Measurements from ENCODE around the gene HOXD13.

The HOXD13 gene

DNA sequence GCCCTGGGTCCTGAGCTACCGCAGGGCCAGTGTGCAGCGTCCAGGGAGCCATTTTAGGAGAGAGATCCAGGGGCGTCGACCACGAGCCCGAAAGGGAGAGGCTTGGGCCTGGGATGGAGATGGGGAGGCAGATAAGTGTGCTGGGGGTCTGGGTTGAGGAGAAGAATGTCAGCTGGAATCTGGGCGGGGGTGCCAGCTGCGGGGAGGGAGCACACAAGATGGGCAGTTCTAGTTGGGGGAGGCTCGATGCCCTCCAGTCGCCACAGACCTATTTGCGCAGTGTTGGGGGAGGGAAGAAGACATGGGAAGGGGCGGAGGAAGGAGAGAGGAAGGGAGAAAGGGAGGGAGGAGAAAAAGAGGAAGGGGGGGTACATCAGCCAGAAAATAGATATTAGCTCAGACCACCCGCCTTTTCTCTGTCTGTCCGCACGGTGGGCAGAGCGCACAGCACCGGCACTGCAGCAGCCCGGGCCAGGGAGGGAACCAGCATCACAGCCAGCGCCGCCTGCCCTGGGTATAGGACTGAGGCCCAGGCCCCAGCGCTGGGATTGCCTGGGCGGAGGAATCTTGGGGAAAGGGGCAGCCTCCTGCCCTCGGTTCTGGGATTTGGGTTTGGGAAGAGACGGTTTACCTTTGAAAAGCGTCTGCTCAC, 12.7 kb downstream of the HOXD13 start (continued):
- TF ChIP-seq PRDM6 (tag by site-specific recombination; IDR thresholded peaks at IDR 0.05) (no peak), ZBTB26 (tag by site-specific recombination; optimal IDR thresholded peaks at IDR 0.05) (no peak), BCL11B (tag by site-specific recombination; IDR thresholded peaks at IDR 0.05; ENCODE audit: low read depth) (peak; percentile 59; the same call in 1 of the 2 replicates), SCRT2 (tag by site-specific recombination; IDR thresholded peaks at IDR 0.05) (no peak), KLF16 (tag by site-specific recombination; IDR thresholded peaks at IDR 0.05) (peak; percentile 58; the same call in 1 of the 2 replicates), ZNF830 (tag by site-specific recombination; IDR thresholded peaks at IDR 0.05; ENCODE audit: low read depth) (no peak), ZNF677 (tag by site-specific recombination; IDR thresholded peaks at IDR 0.05) (no peak), FEZF1 (tag by site-specific recombination; IDR thresholded peaks at IDR 0.05) (peak; percentile 53), ZFHX2 (tag by site-specific recombination; conservative IDR thresholded peaks at IDR 0.05) (no peak; the same call in 1 of the 2 replicates), WT1 (tag by site-specific recombination; IDR thresholded peaks at IDR 0.05) (peak; percentile 83), MZF1 (tag by site-specific recombination; IDR thresholded peaks at IDR 0.05; ENCODE audit: borderline replicate concordance) (no peak), ZNF423 (tag by site-specific recombination; IDR thresholded peaks at IDR 0.05) (no peak), ZNF2 (tag by site-specific recombination; IDR thresholded peaks at IDR 0.05) (peak; percentile 18; the same call in 1 of the 2 replicates), SETDB1 (IDR thresholded peaks at IDR 0.05; ENCODE audit: insufficient read length, low read length) (no peak), ZNF404 (tag by site-specific recombination; IDR thresholded peaks at IDR 0.05) (no peak), ZNF214 (tag by site-specific recombination; IDR thresholded peaks at IDR 0.05; ENCODE audit: borderline replicate concordance) (no peak), ZNF48 (tag by site-specific recombination; IDR thresholded peaks at IDR 0.05) (no peak), ZNF521 (tag by site-specific recombination; IDR thresholded peaks at IDR 0.05) (no peak), ZNF433 (tag by site-specific recombination; IDR thresholded peaks at IDR 0.05; ENCODE audit: low read depth) (no peak), ZNF624 (tag by site-specific recombination; IDR thresholded peaks at IDR 0.05) (no peak), ZFP41 (tag by site-specific recombination; IDR thresholded peaks at IDR 0.05; ENCODE audit: borderline replicate concordance) (no peak), ZNF202 (tag by site-specific recombination; IDR thresholded peaks at IDR 0.05; ENCODE audit: borderline replicate concordance) (no peak), TRIM28 (IDR thresholded peaks at IDR 0.05; ENCODE audit: borderline replicate concordance, low read length) (peak; percentile 56; the same call in 1 of the 2 replicates), KLF1 (tag by site-specific recombination; IDR thresholded peaks at IDR 0.05) (peak; percentile 67)
- TF ChIP-seq, protein P1, sequence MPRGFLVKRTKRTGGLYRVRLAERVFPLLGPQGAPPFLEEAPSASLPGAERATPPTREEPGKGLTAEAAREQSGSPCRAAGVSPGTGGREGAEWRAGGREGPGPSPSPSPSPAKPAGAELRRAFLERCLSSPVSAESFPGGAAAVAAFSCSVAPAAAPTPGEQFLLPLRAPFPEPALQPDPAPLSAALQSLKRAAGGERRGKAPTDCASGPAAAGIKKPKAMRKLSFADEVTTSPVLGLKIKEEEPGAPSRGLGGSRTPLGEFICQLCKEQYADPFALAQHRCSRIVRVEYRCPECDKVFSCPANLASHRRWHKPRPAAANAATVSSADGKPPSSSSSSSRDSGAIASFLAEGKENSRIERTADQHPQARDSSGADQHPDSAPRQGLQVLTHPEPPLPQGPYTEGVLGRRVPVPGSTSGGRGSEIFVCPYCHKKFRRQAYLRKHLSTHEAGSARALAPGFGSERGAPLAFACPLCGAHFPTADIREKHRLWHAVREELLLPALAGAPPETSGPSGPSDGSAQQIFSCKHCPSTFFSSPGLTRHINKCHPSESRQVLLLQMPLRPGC (tag by site-specific recombination; IDR thresholded peaks at IDR 0.05): no peak
- TF ChIP-seq, protein P2, sequence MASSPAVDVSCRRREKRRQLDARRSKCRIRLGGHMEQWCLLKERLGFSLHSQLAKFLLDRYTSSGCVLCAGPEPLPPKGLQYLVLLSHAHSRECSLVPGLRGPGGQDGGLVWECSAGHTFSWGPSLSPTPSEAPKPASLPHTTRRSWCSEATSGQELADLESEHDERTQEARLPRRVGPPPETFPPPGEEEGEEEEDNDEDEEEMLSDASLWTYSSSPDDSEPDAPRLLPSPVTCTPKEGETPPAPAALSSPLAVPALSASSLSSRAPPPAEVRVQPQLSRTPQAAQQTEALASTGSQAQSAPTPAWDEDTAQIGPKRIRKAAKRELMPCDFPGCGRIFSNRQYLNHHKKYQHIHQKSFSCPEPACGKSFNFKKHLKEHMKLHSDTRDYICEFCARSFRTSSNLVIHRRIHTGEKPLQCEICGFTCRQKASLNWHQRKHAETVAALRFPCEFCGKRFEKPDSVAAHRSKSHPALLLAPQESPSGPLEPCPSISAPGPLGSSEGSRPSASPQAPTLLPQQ (tag by site-specific recombination; IDR thresholded peaks at IDR 0.05): peak; percentile 58
- TF ChIP-seq, protein P3, sequence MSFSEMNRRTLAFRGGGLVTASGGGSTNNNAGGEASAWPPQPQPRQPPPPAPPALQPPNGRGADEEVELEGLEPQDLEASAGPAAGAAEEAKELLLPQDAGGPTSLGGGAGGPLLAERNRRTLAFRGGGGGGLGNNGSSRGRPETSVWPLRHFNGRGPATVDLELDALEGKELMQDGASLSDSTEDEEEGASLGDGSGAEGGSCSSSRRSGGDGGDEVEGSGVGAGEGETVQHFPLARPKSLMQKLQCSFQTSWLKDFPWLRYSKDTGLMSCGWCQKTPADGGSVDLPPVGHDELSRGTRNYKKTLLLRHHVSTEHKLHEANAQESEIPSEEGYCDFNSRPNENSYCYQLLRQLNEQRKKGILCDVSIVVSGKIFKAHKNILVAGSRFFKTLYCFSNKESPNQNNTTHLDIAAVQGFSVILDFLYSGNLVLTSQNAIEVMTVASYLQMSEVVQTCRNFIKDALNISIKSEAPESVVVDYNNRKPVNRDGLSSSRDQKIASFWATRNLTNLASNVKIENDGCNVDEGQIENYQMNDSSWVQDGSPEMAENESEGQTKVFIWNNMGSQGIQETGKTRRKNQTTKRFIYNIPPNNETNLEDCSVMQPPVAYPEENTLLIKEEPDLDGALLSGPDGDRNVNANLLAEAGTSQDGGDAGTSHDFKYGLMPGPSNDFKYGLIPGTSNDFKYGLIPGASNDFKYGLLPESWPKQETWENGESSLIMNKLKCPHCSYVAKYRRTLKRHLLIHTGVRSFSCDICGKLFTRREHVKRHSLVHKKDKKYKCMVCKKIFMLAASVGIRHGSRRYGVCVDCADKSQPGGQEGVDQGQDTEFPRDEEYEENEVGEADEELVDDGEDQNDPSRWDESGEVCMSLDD (tag by site-specific recombination; IDR thresholded peaks at IDR 0.05): peak; percentile 77
- TF ChIP-seq, protein P4, sequence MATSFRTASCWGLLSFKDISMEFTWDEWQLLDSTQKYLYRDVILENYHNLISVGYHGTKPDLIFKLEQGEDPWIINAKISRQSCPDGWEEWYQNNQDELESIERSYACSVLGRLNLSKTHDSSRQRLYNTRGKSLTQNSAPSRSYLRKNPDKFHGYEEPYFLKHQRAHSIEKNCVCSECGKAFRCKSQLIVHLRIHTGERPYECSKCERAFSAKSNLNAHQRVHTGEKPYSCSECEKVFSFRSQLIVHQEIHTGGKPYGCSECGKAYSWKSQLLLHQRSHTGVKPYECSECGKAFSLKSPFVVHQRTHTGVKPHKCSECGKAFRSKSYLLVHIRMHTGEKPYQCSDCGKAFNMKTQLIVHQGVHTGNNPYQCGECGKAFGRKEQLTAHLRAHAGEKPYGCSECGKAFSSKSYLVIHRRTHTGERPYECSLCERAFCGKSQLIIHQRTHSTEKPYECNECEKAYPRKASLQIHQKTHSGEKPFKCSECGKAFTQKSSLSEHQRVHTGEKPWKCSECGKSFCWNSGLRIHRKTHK (tag by site-specific recombination; IDR thresholded peaks at IDR 0.05): no peak
- TF ChIP-seq, protein P5, sequence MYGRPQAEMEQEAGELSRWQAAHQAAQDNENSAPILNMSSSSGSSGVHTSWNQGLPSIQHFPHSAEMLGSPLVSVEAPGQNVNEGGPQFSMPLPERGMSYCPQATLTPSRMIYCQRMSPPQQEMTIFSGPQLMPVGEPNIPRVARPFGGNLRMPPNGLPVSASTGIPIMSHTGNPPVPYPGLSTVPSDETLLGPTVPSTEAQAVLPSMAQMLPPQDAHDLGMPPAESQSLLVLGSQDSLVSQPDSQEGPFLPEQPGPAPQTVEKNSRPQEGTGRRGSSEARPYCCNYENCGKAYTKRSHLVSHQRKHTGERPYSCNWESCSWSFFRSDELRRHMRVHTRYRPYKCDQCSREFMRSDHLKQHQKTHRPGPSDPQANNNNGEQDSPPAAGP (tag by site-specific recombination; IDR thresholded peaks at IDR 0.05): peak; percentile 68; the same call in 1 of the 2 replicates
